Endothelial cell (in vitro differentiated cells): Measurements from ENCODE around the gene RIMS3. TPM values are rescaled to one million over a fixed set of nuclear protein-coding genes. Genes with fewer than 3 reads are reported as not detected.

Experiments
- DNase-seq: peaks from one replicate; pipeline ENCODE4 v3.0.0; 2021; ENCODE audit warnings: low spot score
- H3K27ac Mint-ChIP-seq: one replicate; pipeline ENCODE4 v1.8.0; 2021; ENCODE audit warnings: mixed read lengths, inconsistent platforms; ENCODE audit not compliant: unreplicated experiment
- H3K27me3 Mint-ChIP-seq: one replicate; pipeline ENCODE4 v1.8.0; 2021; ENCODE audit warnings: mild to moderate bottlenecking, moderate library complexity, mixed read lengths, inconsistent platforms; ENCODE audit not compliant: unreplicated experiment
- H3K36me3 Mint-ChIP-seq: one replicate; pipeline ENCODE4 v1.8.0; 2021; ENCODE audit warnings: mild to moderate bottlenecking, low read depth, mixed read lengths, inconsistent platforms; ENCODE audit not compliant: unreplicated experiment
- H3K4me1 Mint-ChIP-seq: one replicate; pipeline ENCODE4 v1.8.0; 2021; ENCODE audit warnings: mild to moderate bottlenecking, mixed read lengths, inconsistent platforms; ENCODE audit not compliant: unreplicated experiment
- H3K4me3 Mint-ChIP-seq: one replicate; pipeline ENCODE4 v1.8.0; 2021; ENCODE audit warnings: mild to moderate bottlenecking, mixed read lengths, inconsistent platforms; ENCODE audit not compliant: unreplicated experiment
- H3K9me3 Mint-ChIP-seq: one replicate; pipeline ENCODE4 v1.8.0; 2021; ENCODE audit warnings: mixed read lengths, inconsistent platforms; ENCODE audit not compliant: unreplicated experiment
- total RNA-seq: library from RNA; stranded (reverse); fragmentation: NEBNext Ultra II Directional; extraction: Animal tissue kit (Norgen Biotek cat#: 25700); gene quantifications from one replicate; pipeline ENCODE4 v1.2.1, GENCODE V29; 2021; ENCODE audit not compliant: unreplicated experiment
- TF ChIP-seq, protein P1 (sequence below): fragments of 200-600 bp; sonication (generic); IDR thresholded peaks from one replicate; pipeline ENCODE4 v1.5.0; 2021; ENCODE audit warnings: antibody characterized with exemption; ENCODE audit not compliant: unreplicated experiment

RIMS3 gene
- total RNA-seq, 1 donor from 2014 or later: 5.4 TPM

DNA sequence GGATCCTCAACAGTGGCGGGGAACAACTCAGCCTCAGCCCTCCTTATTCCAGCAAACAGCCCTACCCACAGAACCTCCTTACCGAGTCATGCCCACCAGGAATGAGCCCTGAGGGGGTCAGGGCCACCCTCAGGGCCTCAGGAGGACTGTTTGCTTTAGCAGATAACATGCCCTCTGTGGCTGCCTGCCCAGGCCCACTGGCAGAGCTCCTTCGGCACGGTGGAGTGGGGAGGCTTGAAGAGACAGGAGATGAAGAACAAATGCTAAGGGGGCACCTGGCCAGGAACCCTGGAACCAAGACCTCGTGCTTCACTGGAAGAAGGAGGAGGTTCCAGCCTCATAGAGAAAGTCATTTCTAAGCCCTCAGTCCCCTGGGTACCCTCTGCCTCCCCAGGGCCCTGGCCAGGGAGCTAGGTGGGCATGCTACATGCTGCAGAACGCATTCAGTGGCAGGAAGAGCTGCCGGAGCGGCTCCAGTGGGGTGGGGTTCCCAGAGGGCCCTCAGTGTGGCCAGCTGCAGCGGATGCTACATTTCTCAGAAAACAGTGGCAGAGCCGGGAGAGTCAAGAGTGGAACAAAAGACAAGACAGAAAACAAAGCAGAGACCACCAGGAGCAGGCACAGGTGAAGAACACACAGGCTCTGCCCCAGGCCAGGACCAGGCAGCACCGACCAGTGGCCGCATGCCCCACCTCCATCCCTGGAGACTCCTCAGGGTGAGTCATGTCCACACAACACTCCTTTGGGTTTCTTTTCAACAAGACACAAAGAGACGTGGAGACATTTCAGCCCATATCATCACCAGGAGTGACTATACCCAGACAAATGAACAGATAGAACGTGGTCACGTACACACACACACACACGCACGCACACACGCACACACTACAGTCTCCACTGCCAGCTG is 39.8 kb downstream of the RIMS3 start:
- TF ChIP-seq, protein P1, sequence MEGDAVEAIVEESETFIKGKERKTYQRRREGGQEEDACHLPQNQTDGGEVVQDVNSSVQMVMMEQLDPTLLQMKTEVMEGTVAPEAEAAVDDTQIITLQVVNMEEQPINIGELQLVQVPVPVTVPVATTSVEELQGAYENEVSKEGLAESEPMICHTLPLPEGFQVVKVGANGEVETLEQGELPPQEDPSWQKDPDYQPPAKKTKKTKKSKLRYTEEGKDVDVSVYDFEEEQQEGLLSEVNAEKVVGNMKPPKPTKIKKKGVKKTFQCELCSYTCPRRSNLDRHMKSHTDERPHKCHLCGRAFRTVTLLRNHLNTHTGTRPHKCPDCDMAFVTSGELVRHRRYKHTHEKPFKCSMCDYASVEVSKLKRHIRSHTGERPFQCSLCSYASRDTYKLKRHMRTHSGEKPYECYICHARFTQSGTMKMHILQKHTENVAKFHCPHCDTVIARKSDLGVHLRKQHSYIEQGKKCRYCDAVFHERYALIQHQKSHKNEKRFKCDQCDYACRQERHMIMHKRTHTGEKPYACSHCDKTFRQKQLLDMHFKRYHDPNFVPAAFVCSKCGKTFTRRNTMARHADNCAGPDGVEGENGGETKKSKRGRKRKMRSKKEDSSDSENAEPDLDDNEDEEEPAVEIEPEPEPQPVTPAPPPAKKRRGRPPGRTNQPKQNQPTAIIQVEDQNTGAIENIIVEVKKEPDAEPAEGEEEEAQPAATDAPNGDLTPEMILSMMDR: no peak
- Mint-ChIP-seq H3K27ac (no peak overlapping the region), H3K27me3 (peaks cover 2% of the 10 kb centered on the region), H3K36me3 (peaks cover 3% of the 10 kb centered on the region), H3K9me3 (no peaks in the 10 kb centered on the region), H3K4me3 (no peak overlapping the region), H3K4me1 (no peaks in the 10 kb centered on the region)
- DNase-seq: no peak

DNA sequence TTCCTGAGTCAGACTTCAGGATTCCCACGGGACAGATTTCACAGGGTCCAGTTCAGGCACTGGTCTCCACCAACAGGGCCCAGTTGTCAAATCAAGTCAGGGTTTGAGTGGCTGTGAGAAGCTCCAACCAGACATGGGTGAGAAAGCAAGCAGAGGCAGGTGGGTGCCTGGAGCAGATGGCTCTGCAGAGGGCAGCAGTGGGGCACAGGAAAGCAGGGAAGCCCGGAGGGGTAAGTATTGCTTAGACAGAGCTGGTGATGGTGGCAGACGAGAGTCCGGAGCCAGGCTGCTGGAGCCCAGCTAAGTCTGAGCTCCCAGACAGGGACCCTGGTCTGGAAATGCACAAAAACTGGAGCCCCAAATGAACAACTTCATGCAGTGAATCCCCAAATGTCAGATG is 40.4 kb downstream of the RIMS3 start:
- DNase-seq: peak; percentile 15
- Mint-ChIP-seq H3K9me3 (no peaks in the 10 kb centered on the region), H3K27ac (no peak overlapping the region), H3K4me1 (no peaks in the 10 kb centered on the region), H3K4me3 (no peak overlapping the region), H3K36me3 (peaks cover 3% of the 10 kb centered on the region), H3K27me3 (peaks cover 2% of the 10 kb centered on the region)
- TF ChIP-seq, protein P1: no peak

DNA sequence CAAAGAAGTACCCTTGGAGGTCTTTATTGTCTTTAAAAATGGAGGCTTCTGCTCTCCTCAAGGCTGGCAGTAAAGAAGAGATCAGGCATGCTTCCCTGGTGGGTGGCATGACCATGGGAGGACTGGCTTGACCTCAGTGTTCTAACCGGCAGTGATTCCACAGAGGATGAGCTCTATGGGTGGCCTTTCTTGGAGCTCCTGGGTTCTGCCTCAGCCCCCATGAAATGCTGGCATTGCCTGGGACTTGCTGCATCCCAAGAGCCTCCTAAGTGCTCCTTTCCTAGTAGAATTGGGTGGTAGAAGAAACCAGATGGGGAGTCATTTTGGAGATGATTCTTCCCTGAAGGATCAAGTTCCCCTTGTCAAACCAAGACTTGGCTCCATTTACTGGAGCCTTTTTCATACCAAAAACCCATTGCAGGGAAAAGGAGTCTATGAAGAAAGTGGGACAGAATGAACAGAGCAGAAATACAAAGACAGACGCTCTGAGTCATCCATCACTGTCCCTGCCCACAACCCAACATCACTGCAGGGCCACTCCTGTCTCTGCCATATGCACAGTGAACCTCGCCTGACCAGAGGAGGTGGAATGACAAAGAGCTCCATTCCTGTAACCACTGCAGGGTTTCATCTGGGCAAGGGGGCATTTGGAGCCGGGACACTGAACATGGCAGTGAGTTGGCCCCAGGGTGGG is 42.4 kb downstream of the RIMS3 start:
- no peaks in the 10 kb centered on the region for H3K9me3 Mint-ChIP-seq
- H3K36me3 Mint-ChIP-seq: peaks cover 3% of the 10 kb centered on the region
- H3K27me3 Mint-ChIP-seq: peaks cover 2% of the 10 kb centered on the region
- no peaks in the 10 kb centered on the region for H3K4me1 Mint-ChIP-seq
- no peak overlapping the region for H3K27ac Mint-ChIP-seq
- no peak for DNase-seq
- H3K4me3 Mint-ChIP-seq: no peak overlapping the region
- TF ChIP-seq, protein P1: no peak

DNA sequence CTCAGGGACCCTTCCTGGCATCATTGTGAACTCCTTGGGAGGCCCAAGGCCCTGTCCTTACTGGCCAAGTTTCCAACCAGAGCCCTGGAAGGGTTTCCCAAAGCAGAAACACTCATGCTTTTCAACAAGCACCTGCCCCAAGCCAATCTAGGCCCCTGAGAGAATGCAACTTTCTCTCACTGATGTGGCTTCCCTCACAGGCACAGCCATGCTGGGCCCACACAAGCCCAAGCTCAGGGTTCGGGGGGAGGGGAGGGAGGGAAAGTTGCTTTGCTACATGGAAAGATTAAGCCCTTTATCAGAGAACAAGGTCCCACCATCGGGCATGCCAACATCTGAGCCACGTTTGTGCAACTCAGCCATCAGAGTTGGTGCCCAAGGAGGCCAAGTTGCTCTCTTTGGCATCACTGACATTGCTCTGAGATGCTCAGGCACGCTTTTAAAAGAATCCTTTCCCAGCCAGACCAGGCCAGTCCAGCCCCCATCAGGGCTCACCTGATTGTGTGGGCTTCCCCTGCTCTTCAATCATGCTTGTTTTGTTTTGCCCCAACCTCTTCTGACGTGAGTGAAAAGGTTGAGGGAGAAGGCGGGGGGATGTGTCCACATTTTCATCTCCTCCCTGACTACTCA is 43.5 kb downstream of the RIMS3 start:
- no peak overlapping the region for H3K27ac Mint-ChIP-seq
- TF ChIP-seq, protein P1: no peak
- H3K4me3 Mint-ChIP-seq: no peak overlapping the region
- no peaks in the 10 kb centered on the region for H3K4me1 Mint-ChIP-seq
- no peaks in the 10 kb centered on the region for H3K9me3 Mint-ChIP-seq
- H3K36me3 Mint-ChIP-seq: peaks cover 3% of the 10 kb centered on the region
- no peak for DNase-seq
- peaks cover 2% of the 10 kb centered on the region for H3K27me3 Mint-ChIP-seq
